ENCODE results near the gene TXK.

DNA sequence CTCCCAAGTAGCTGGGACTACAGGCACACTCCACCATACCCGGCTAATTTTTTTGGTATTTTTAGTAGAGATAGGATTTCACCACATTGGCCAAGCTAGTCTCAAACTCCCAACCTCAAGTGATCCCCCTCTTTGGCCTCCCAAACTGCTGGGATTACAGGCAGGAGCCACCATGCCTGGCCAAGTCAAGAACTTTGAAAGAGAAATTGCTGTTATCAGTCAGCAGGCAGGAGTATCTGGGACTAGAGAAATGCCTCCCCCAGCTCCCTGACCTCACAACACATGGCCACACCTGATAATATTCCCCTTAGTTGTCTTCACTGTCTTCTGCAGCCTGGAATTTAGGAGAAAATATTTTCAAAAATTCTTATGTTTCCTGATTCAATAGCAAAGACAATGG, 7.4 kb downstream of the TXK start:
- TF ChIP-seq, protein P1, sequence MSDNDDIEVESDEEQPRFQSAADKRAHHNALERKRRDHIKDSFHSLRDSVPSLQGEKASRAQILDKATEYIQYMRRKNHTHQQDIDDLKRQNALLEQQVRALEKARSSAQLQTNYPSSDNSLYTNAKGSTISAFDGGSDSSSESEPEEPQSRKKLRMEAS (IDR thresholded peaks at IDR 0.05; ENCODE audit: low read depth, low read length), result no peak
- no peak for TF ChIP-seq POLR2A (IDR thresholded peaks at IDR 0.05; ENCODE audit: extremely low read depth, insufficient read length)
